Mesendoderm (in vitro differentiated cells): ENCODE data around the gene ESM1.
"Not testable (repeated sequence)": the region's sequence is repeated elsewhere in the genome, so short reads cannot be mapped to it uniquely, and the experiment has no call there.

Source experiments
- DNase-seq: peaks from one replicate; pipeline ENCODE4 v3.0.0; 2013
- H2AK5ac ChIP-seq: 2 replicates; pipeline ENCODE4 v1.6.1; 2013; ENCODE audit warnings: low read length, inconsistent platforms
- H2BK120ac ChIP-seq: 2 replicates; pipeline ENCODE4 v1.6.1; 2013; ENCODE audit warnings: low read depth, mild to moderate bottlenecking, low read length, moderate library complexity, mixed read lengths
- H2BK15ac ChIP-seq: replicated peaks from 2 replicates; pipeline ENCODE4 v1.6.1; 2013; ENCODE audit warnings: low read depth, mild to moderate bottlenecking, moderate library complexity
- H2BK5ac ChIP-seq: 2 replicates; pipeline ENCODE4 v1.6.1; 2013; ENCODE audit warnings: low read length, inconsistent platforms
- H3K18ac ChIP-seq: 2 replicates; pipeline ENCODE4 v1.6.1; 2013; ENCODE audit warnings: mild to moderate bottlenecking, low read length, mixed read lengths
- H3K23ac ChIP-seq: one replicate; pipeline ENCODE4 v1.6.1; 2013; ENCODE audit warnings: low read length
- H3K27ac ChIP-seq: 2 replicates; pipeline ENCODE4 v1.5.1; 2013; ENCODE audit warnings: low read depth, mild to moderate bottlenecking, inconsistent platforms, low read length, moderate library complexity
- H3K27me3 ChIP-seq: 2 replicates; pipeline ENCODE4 v1.6.1; 2013; ENCODE audit warnings: low read length, control low read depth, mild to moderate bottlenecking, inconsistent platforms; ENCODE audit not compliant: insufficient read depth, poor library complexity
- H3K36me3 ChIP-seq: 2 replicates; pipeline ENCODE4 v1.6.1; 2013; ENCODE audit warnings: low read length, inconsistent platforms; ENCODE audit not compliant: control insufficient read depth, insufficient read depth
- H3K4ac ChIP-seq: one replicate; pipeline ENCODE4 v1.6.1; 2013; ENCODE audit warnings: low read depth, mild to moderate bottlenecking, low read length, moderate library complexity
- H3K4me1 ChIP-seq: 2 replicates; pipeline ENCODE4 v1.6.1; 2013; ENCODE audit warnings: low read depth, low read length, inconsistent platforms; ENCODE audit not compliant: control insufficient read depth
- H3K4me2 ChIP-seq: 2 replicates; pipeline ENCODE4 v1.6.1; 2013; ENCODE audit warnings: low read length
- H3K4me3 ChIP-seq: 2 replicates; pipeline ENCODE4 v1.5.1; 2013; ENCODE audit warnings: mild to moderate bottlenecking, low read length
- H3K56ac ChIP-seq: one replicate; pipeline ENCODE4 v1.6.1; 2013; ENCODE audit warnings: low read length
- H3K79me1 ChIP-seq: 2 replicates; pipeline ENCODE4 v1.6.1; 2013; ENCODE audit warnings: low read length, inconsistent platforms
- H3K79me2 ChIP-seq: 2 replicates; pipeline ENCODE4 v1.6.1; 2013; ENCODE audit warnings: mild to moderate bottlenecking, low read length; ENCODE audit not compliant: control insufficient read depth, insufficient read depth
- H3K9ac ChIP-seq: 2 replicates; pipeline ENCODE4 v1.6.1; 2013; ENCODE audit warnings: low read length, inconsistent platforms
- H4K5ac ChIP-seq: one replicate; pipeline ENCODE4 v1.6.1; 2013; ENCODE audit warnings: low read length
- H4K8ac ChIP-seq: one replicate; pipeline ENCODE4 v1.6.1; 2013; ENCODE audit warnings: low read depth, mild to moderate bottlenecking, control low read depth, low read length, moderate library complexity
- WGBS: extraction: QIAGEN DNeasy Blood & Tissue Kit; methylation state at CpG from one replicate; pipeline ENCODE4 v1.1.7; 2013; ENCODE audit warnings: low lambda C conversion rate, missing lambda C conversion rate; ENCODE audit not compliant: insufficient coverage; ENCODE audit errors: extremely low coverage; 5-methylcytosine and 5-hydroxymethylcytosine counted together

The ESM1 gene

GRCh38 chr5:55003432-55004065, 18.2 kb upstream of the ESM1 start:
- no peaks in the 10 kb centered on the region for H3K79me2 ChIP-seq
- no peak overlapping the region for H3K27ac ChIP-seq
- no peak overlapping the region for H2AK5ac ChIP-seq
- H3K4me3 ChIP-seq = no peak overlapping the region
- H4K5ac ChIP-seq = no peak overlapping the region
- H2BK5ac ChIP-seq = no peak overlapping the region
- H3K56ac ChIP-seq = no peak overlapping the region
- WGBS = no CpG with 5 or more reads among the region's 4 CpGs
- H3K4ac ChIP-seq = no peak overlapping the region
- H3K9ac ChIP-seq = no peak overlapping the region
- H4K8ac ChIP-seq = no peak overlapping the region
- no peak overlapping the region for H2BK120ac ChIP-seq
- H3K4me2 ChIP-seq = no peak overlapping the region
- no peak overlapping the region for H2BK15ac ChIP-seq
- no peaks in the 10 kb centered on the region for H3K79me1 ChIP-seq
- no peak for DNase-seq
- H3K23ac ChIP-seq = no peak overlapping the region
- no peaks in the 10 kb centered on the region for H3K36me3 ChIP-seq
- no peaks in the 10 kb centered on the region for H3K4me1 ChIP-seq
- H3K18ac ChIP-seq = no peak overlapping the region
- H3K27me3 ChIP-seq = no peaks in the 10 kb centered on the region

DNA sequence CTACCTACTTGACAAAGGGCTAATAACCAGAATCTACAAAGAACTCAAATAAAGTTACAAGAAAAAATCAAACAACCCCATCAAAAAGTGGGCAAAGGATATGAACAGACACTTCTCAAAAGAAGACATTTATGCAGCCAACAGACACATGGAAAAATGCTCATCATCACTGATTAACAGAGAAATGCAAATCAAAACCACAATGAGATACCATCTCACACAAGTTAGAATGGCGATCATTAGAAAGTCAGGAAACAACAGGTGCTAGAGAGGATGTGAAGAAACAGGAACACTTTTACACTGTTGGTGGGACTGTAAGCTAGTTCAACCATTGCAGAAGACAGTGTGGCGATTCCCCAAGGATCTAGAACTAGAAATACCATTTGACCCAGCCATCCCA, 16.8 kb upstream of the ESM1 start:
- not testable (repeated sequence) for H3K36me3 ChIP-seq, H3K27ac ChIP-seq, DNase-seq, H4K5ac ChIP-seq, H4K8ac ChIP-seq, H3K79me1 ChIP-seq, H3K56ac ChIP-seq, H2BK120ac ChIP-seq, H3K4ac ChIP-seq, H3K27me3 ChIP-seq, H3K9ac ChIP-seq, H3K23ac ChIP-seq, H3K4me2 ChIP-seq, H3K4me1 ChIP-seq, H2BK15ac ChIP-seq, H3K79me2 ChIP-seq, H3K18ac ChIP-seq, H3K4me3 ChIP-seq, H2AK5ac ChIP-seq, H2BK5ac ChIP-seq
- WGBS = no CpG with 5 or more reads among the region's 2 CpGs

GRCh38 chr5:54997081-54997480, 11.7 kb upstream of the ESM1 start:
- H4K8ac ChIP-seq = no peak overlapping the region
- no peak overlapping the region for H2BK15ac ChIP-seq
- no peak overlapping the region for H2BK120ac ChIP-seq
- DNase-seq = no peak
- no peak overlapping the region for H3K4ac ChIP-seq
- no peaks in the 10 kb centered on the region for H3K79me1 ChIP-seq
- H3K56ac ChIP-seq = no peak overlapping the region
- H2AK5ac ChIP-seq = no peak overlapping the region
- H3K79me2 ChIP-seq = no peaks in the 10 kb centered on the region
- WGBS = no CpG with 5 or more reads among the region's 2 CpGs
- H3K23ac ChIP-seq = no peak overlapping the region
- H3K18ac ChIP-seq = no peak overlapping the region
- H3K4me3 ChIP-seq = no peak overlapping the region
- H4K5ac ChIP-seq = no peak overlapping the region
- no peak overlapping the region for H2BK5ac ChIP-seq
- H3K27ac ChIP-seq = no peak overlapping the region
- H3K27me3 ChIP-seq = no peaks in the 10 kb centered on the region
- H3K4me2 ChIP-seq = no peak overlapping the region
- no peaks in the 10 kb centered on the region for H3K36me3 ChIP-seq
- H3K4me1 ChIP-seq = peaks cover 3% of the 10 kb centered on the region
- H3K9ac ChIP-seq = no peak overlapping the region

GRCh38 chr5:54996466-54996865, 11.1 kb upstream of the ESM1 start:
- no peak for DNase-seq
- H3K18ac ChIP-seq = no peak overlapping the region
- no peaks in the 10 kb centered on the region for H3K79me1 ChIP-seq
- no peak overlapping the region for H4K5ac ChIP-seq
- H3K4me3 ChIP-seq = no peak overlapping the region
- no peak overlapping the region for H3K9ac ChIP-seq
- no peak overlapping the region for H3K56ac ChIP-seq
- no peaks in the 10 kb centered on the region for H3K36me3 ChIP-seq
- peaks cover 3% of the 10 kb centered on the region for H3K4me1 ChIP-seq
- H3K4ac ChIP-seq = no peak overlapping the region
- H3K23ac ChIP-seq = no peak overlapping the region
- no peak overlapping the region for H2BK15ac ChIP-seq
- no CpG with 5 or more reads among the region's 5 CpGs for WGBS
- H3K79me2 ChIP-seq = no peaks in the 10 kb centered on the region
- no peak overlapping the region for H2AK5ac ChIP-seq
- H4K8ac ChIP-seq = no peak overlapping the region
- H3K4me2 ChIP-seq = no peak overlapping the region
- no peak overlapping the region for H2BK5ac ChIP-seq
- H2BK120ac ChIP-seq = no peak overlapping the region
- no peak overlapping the region for H3K27ac ChIP-seq
- H3K27me3 ChIP-seq = no peaks in the 10 kb centered on the region

- Histone ChIP-seq H4K5ac (no peak overlapping the region), H3K4ac (no peak overlapping the region), H4K8ac (no peak overlapping the region), H3K27me3 (no peaks in the 10 kb centered on the region), H3K79me1 (no peaks in the 10 kb centered on the region), H3K9ac (no peak overlapping the region), H3K36me3 (no peaks in the 10 kb centered on the region), H2AK5ac (no peak overlapping the region), H3K4me1 (peaks cover 3% of the 10 kb centered on the region), H3K4me3 (no peak overlapping the region), H3K18ac (no peak overlapping the region), H2BK5ac (no peak overlapping the region), H2BK15ac (no peak overlapping the region), H2BK120ac (no peak overlapping the region), H3K4me2 (no peak overlapping the region), H3K79me2 (no peaks in the 10 kb centered on the region), H3K56ac (no peak overlapping the region), H3K23ac (no peak overlapping the region), H3K27ac (no peak overlapping the region)
- DNase-seq = no peak
- WGBS = no CpG with 5 or more reads among the region's 3 CpGs
Observed at GRCh38 chr5:54995168-54995567, 9.8 kb upstream of the ESM1 start.

DNA sequence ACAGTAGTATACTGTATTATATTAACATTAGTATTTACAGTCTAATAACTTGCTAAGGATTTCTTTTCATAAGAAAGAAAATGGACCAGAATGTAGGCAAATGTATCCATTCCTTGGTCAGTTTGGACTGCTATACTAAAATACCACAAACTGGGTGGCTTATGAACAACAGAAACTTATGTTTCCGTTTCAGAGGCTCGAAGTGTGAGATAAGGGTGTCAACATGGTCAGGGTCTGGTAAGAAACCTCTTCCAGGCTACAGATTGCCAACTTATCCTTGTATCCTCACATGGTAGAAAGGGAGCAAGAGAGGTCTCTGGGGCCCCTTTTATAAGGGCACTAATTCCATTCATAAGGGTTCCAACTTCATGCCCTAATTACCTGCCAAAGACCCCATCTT, 9.2 kb upstream of the ESM1 start:
- no peak overlapping the region for H4K5ac ChIP-seq
- no peak overlapping the region for H3K9ac ChIP-seq
- H3K36me3 ChIP-seq = no peaks in the 10 kb centered on the region
- no peak overlapping the region for H3K23ac ChIP-seq
- H3K79me2 ChIP-seq = no peaks in the 10 kb centered on the region
- H3K27ac ChIP-seq = no peak overlapping the region
- H2BK15ac ChIP-seq = no peak overlapping the region
- peaks cover 3% of the 10 kb centered on the region for H3K4me1 ChIP-seq
- H2BK5ac ChIP-seq = no peak overlapping the region
- no peaks in the 10 kb centered on the region for H3K79me1 ChIP-seq
- H3K4ac ChIP-seq = no peak overlapping the region
- no peak for DNase-seq
- H3K4me2 ChIP-seq = no peak overlapping the region
- no peaks in the 10 kb centered on the region for H3K27me3 ChIP-seq
- no peak overlapping the region for H2BK120ac ChIP-seq
- H4K8ac ChIP-seq = no peak overlapping the region
- no peak overlapping the region for H3K56ac ChIP-seq
- no peak overlapping the region for H3K4me3 ChIP-seq
- H2AK5ac ChIP-seq = no peak overlapping the region
- no peak overlapping the region for H3K18ac ChIP-seq
- WGBS = no CpG with 5 or more reads among the region's 2 CpGs
